Ovary (tissue), 9 donors: ENCODE measurements around the gene SLC6A15. TPM values are rescaled to one million over a fixed set of nuclear protein-coding genes. Genes with fewer than 3 reads are reported as not detected.

Source experiments
- DNase-seq, 5 donors: peaks; one replicate each; pipeline ENCODE4 v3.0.0-alpha.2; 2019 to 2020
- H3K27ac ChIP-seq, 2 donors: fragments of 200-600 bp; one replicate each; pipeline versions ENCODE4 v1.5.1 to v1.8.0; 2019 to 2022
- H3K27me3 ChIP-seq: fragments of 200-600 bp; one replicate; pipeline ENCODE4 v1.8.0; 2022
- H3K36me3 ChIP-seq: fragments of 200-600 bp; sonication (generic); one replicate; pipeline ENCODE4 v1.5.1; 2019
- H3K4me1 ChIP-seq: one replicate; pipeline ENCODE4 v1.8.1; 2013; ENCODE audit warnings: mild to moderate bottlenecking, moderate library complexity; ENCODE audit not compliant: insufficient read depth
- H3K4me3 ChIP-seq: fragments of 200-600 bp; sonication (generic); one replicate; pipeline ENCODE4 v1.5.1; 2017
- H3K9me3 ChIP-seq, 2 donors: fragments of 200-600 bp in 1 of 2; sonication (generic) in 1 of 2; one replicate each; pipeline versions ENCODE4 v1.5.1 to v1.8.1; 2013 to 2019; ENCODE audit warnings: mild to moderate bottlenecking in 1 of 2, moderate library complexity in 1 of 2
- EP300 ChIP-seq: sonication (generic); formaldehyde crosslinking; IDR thresholded peaks from one replicate; pipeline ENCODE4 v1.6.1; 2017; ENCODE audit warnings: antibody characterized with exemption
- POLR2A ChIP-seq: fragments of 450-650 bp; IDR thresholded peaks from one replicate; pipeline ENCODE4 v1.6.1; 2017; ENCODE audit warnings: antibody characterized with exemption, mild to moderate bottlenecking, moderate library complexity
- WGBS, 3 donors: extraction: QIAGEN DNeasy Blood & Tissue Kit in 1 of 3; methylation state at CpG; one replicate each; pipeline versions ENCODE4 v1.1.5 to v1.1.7; 2013 to 2017; 5-methylcytosine and 5-hydroxymethylcytosine counted together
- intact Hi-C, 4 donors: fragments of 100-400 bp; cut with DNase I; formaldehyde crosslinking; loops; one replicate each; pipeline versions ENCODE4 v1.11.0 to v1.15.1; 2022 to 2023
- polyA plus RNA-seq, 2 donors: library from polyadenylated mRNA; stranded (reverse); fragments of 200-250 nt in 1 of 2; fragments of 350-450 nt in 1 of 2; fragmentation: Illumina TruSeq in 1 of 2; extraction: RNeasy Lipid Tissue Mini Kit (QIAGEN cat#74804) in 1 of 2; gene quantifications; one replicate each; pipeline ENCODE4 v1.2.3, GENCODE V29; 2013 to 2014
- small RNA-seq: library from RNA; depleted of rRNA; stranded (forward); fragments of <200 nt; gene quantifications from one replicate; pipeline ENCODE3, GENCODE V24; 2016
- total RNA-seq, 7 donors: library from RNA; depleted of rRNA in 2 of 7; stranded (reverse); fragments of >200 nt in 2 of 7; fragmentation: NEBNext Ultra II Directional in 3 of 7; extraction: Animal tissue kit (Norgen Biotek cat#: 25700) in 3 of 7; gene quantifications; one replicate each; pipeline versions ENCODE4 v1.1.0 to v1.2.4, GENCODE V29; 2016 to 2023
- TF ChIP-seq, protein P1 (sequence below), 3 donors: fragments of 450-650 bp in 2 of 3; fragments of 200-600 bp in 1 of 3; IDR thresholded peaks; one replicate each; pipeline versions ENCODE4 v1.5.1 to v1.8.0; 2016 to 2022; ENCODE audit warnings: antibody characterized with exemption in 3 of 3, mild to moderate bottlenecking in 1 of 3
- donor health status: DM: no; HTN: no; CAD: no; lungs with moderate emphysema.
- donor health status: DM: no; HTN: no; CAD: no.
- donor health status: Bipolar disorder and iron deficiency.
- donor health status: DM: yes; HTN: yes; CAD: no.
- donor health status: DM: no; HTN: no; CAD: no.
- donor health status: DM: yes; HTN: yes; CAD: no.

The SLC6A15 gene
- total and polyA plus RNA-seq, 9 donors = 0.02 to 1.8 (median 0.37) TPM

DNA sequence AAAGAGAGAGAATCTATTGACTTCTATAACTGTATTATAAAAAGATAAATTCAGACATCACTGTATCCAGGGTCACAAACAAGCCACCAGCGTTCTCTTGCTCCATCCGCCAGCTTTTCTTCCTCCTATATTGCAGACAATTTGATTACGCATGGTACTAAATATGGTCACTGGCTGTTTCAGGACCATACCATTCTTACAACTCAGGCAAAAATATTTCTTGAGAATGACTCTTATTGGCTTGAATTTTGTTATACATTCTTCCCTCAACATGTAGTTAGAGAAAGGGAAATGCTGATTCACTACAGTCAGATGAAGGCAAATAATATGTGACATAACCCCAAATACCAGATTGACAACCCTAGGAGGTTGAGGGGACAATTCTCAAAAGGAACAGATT lies 101.3 kb downstream of the SLC6A15 start:
- no peaks in the 10 kb centered on the region for H3K4me1 ChIP-seq
- no peak overlapping the region for H3K4me3 ChIP-seq
- intact Hi-C loops = no loop called here
- H3K36me3 ChIP-seq = no peaks in the 10 kb centered on the region
- H3K9me3 ChIP-seq = no peaks in the 10 kb centered on the region
- DNase-seq = no peak
- H3K27me3 ChIP-seq = no peaks in the 10 kb centered on the region
- WGBS, 3 donors = 57 to 77% (median 59%) methylated on average over 3 of the region's 3 CpGs
- TF ChIP-seq, protein P1, sequence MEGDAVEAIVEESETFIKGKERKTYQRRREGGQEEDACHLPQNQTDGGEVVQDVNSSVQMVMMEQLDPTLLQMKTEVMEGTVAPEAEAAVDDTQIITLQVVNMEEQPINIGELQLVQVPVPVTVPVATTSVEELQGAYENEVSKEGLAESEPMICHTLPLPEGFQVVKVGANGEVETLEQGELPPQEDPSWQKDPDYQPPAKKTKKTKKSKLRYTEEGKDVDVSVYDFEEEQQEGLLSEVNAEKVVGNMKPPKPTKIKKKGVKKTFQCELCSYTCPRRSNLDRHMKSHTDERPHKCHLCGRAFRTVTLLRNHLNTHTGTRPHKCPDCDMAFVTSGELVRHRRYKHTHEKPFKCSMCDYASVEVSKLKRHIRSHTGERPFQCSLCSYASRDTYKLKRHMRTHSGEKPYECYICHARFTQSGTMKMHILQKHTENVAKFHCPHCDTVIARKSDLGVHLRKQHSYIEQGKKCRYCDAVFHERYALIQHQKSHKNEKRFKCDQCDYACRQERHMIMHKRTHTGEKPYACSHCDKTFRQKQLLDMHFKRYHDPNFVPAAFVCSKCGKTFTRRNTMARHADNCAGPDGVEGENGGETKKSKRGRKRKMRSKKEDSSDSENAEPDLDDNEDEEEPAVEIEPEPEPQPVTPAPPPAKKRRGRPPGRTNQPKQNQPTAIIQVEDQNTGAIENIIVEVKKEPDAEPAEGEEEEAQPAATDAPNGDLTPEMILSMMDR (IDR thresholded peaks at IDR 0.05) = no peak
- TF ChIP-seq POLR2A = no peak
- TF ChIP-seq EP300 = no peak
- H3K27ac ChIP-seq = no peak overlapping the region

DNA sequence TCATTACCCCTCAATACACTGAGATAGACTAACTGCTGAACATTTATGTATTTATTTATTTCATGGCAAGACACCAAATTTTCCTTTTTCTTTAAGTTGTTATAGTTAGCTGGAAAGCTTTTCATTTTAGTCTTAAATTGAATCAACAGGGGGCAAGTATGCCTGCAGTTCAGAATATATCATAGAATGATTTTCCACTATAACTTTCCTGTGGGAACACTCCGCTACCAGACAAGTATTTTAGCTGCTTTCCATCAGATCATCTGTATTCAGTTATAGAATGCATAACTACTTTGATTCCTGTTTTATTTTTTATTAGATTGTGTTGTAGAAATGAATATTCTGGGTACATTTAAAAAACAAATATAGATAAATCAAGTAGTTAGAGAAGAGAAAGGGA lies 102.0 kb downstream of the SLC6A15 start:
- no peak for TF ChIP-seq POLR2A
- H3K4me1 ChIP-seq = no peaks in the 10 kb centered on the region
- 85 to 95% (median 92%) methylated on average over 1 of the region's 1 CpG for WGBS, 3 donors
- DNase-seq = no peak
- no peaks in the 10 kb centered on the region for H3K27me3 ChIP-seq
- no peaks in the 10 kb centered on the region for H3K36me3 ChIP-seq
- intact Hi-C loops = no loop called here
- H3K27ac ChIP-seq = no peak overlapping the region
- H3K4me3 ChIP-seq = no peak overlapping the region
- no peaks in the 10 kb centered on the region for H3K9me3 ChIP-seq

Small RNA genes within 50 kb of the gene (small RNA-seq; reads per million reads assigned to genes)
- gene AC128657.1 = not detected

Other genes with a start within 250 kb of the SLC6A15 start
- gene TSPAN19, start 123.5 kb upstream of the SLC6A15 start, total RNA-seq = not detected
- gene TSPAN19, start 123.5 kb upstream of the SLC6A15 start, polyA plus RNA-seq = not detected
- gene LRRIQ1, start 123.6 kb upstream of the SLC6A15 start, total RNA-seq = 10 to 100 TPM in 1 of 7 donors, 1 to 10 TPM in 3, under 1 TPM in 2, not detected in 1; 0.43 to 18.6 (median 2.0) TPM
- under 1 TPM; 0.04 to 0.48 TPM for gene LRRIQ1, start 123.6 kb upstream of the SLC6A15 start, polyA plus RNA-seq